Esophagus muscularis mucosa (tissue), 3 donors: Measurements from ENCODE around the gene EBF4.

ENCODE experiments used
- CTCF ChIP-seq, 3 experiments: fragments of 200-600 bp in 2 of 3; fragments of 450-650 bp in 1 of 3; sonication (generic) in 2 of 3; IDR thresholded peaks; one replicate each; pipeline ENCODE4 v1.5.1; 2017 to 2019; ENCODE audit warnings: antibody characterized with exemption in 3 of 3, mild to moderate bottlenecking in 2 of 3, moderate library complexity in 1 of 3
- POLR2A ChIP-seq: fragments of 450-650 bp; IDR thresholded peaks from one replicate; pipeline ENCODE4 v1.6.1; 2017; ENCODE audit warnings: antibody characterized with exemption, moderate library complexity, mild to moderate bottlenecking, low read depth
- POLR2AphosphoS5 ChIP-seq, 2 donors: sonication (generic); formaldehyde crosslinking; IDR thresholded peaks; one replicate each; pipeline ENCODE4 v1.6.1; 2017; ENCODE audit warnings: antibody characterized with exemption in 2 of 2

DNA sequence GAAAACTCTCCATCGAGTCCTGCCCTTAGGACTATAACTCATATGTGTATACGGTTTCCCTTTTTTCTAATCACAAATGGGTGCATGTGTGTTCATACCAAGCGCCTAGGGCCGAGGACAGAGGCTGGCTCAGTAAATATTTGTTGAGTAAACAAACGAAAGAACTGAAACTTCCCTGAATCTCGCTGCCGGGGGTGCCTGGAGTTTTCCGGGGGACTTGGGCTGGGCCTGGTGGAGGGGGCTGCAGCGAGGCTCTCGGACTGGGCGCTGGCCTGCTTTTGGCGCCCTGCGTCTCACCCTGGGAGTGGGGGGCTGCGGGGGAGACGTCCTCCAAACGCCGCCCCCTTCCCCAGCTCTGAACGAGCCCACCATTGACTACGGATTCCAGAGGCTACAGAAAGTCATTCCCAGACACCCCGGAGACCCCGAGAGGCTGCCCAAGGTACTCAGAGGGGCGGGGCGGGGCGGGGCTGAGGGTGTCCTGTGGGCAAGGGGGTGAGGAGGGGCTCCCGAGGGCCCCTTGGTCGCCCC is 58.8 kb downstream of the EBF4 start:
- TF ChIP-seq CTCF (IDR thresholded peaks at IDR 0.05) (no peak), POLR2A (no peak), POLR2AphosphoS5 (IDR thresholded peaks at IDR 0.05) (no peak)
